B cell (primary cell): ENCODE measurements around the gene XYLT2. TPM values are rescaled to one million over a fixed set of nuclear protein-coding genes. Genes with fewer than 3 reads are reported as not detected.

Experiments used
- ATAC-seq: fragments of 200-7000 bp; cut with Tn5 transposase; one replicate; pipeline ENCODE4 v1.10.0; 2021; ENCODE audit warnings: low read depth, mild to moderate bottlenecking, moderate number of reproducible peaks, moderate library complexity
- CTCF ChIA-PET: fragments of 350-600 bp; sonication (Branson Sonifier 250); formaldehyde crosslinking; loops from one replicate; lab custom pipeline; 2021; ENCODE audit warnings: antibody characterized with exemption, inconsistent platforms; lab: Charles Lee
- POLR2A ChIA-PET: fragments of 350-600 bp; sonication (Branson Sonifier 250); formaldehyde crosslinking; loops from one replicate; lab custom pipeline; 2021; ENCODE audit warnings: antibody characterized with exemption; lab: Charles Lee
- DNase-seq: peaks from one replicate; pipeline ENCODE4 v3.0.0; 2013
- H2AFZ ChIP-seq: 2 replicates; pipeline ENCODE4 v1.6.1; 2012; ENCODE audit warnings: mild to moderate bottlenecking, low read depth, low read length; ENCODE audit not compliant: insufficient read depth, poor library complexity, severe bottlenecking
- H3K27ac ChIP-seq, 2 donors: 1 replicate in 1 of 2; 2 replicates in 1 of 2; pipeline ENCODE4 v1.5.1; 2012 to 2013; ENCODE audit warnings: low read length in 2 of 2, mild to moderate bottlenecking in 2 of 2, moderate library complexity in 1 of 2
- H3K27me3 ChIP-seq, 4 experiments: fragments of 200-600 bp in 1 of 4; sonication (generic) in 1 of 4; replicated peaks in 1 of 4; 1 replicate in 2 of 4; 2 replicates in 2 of 4; pipeline versions ENCODE4 v1.6.1 to v1.7.0; 2013 to 2016; ENCODE audit warnings: low read length in 3 of 4, mild to moderate bottlenecking in 2 of 4, mixed read lengths in 1 of 4, moderate library complexity in 1 of 4; ENCODE audit not compliant: insufficient read depth in 4 of 4, control insufficient read depth in 3 of 4; ENCODE audit errors: control extremely low read depth in 1 of 4
- H3K36me3 ChIP-seq, 2 experiments: replicated peaks in 1 of 2; 1 replicate in 1 of 2; 2 replicates in 1 of 2; pipeline versions ENCODE4 v1.6.1 to v1.7.1; 2013; ENCODE audit warnings: low read length in 1 of 2; ENCODE audit not compliant: insufficient read depth in 2 of 2, control insufficient read depth in 1 of 2; ENCODE audit errors: control extremely low read depth in 1 of 2, extremely low read depth in 1 of 2
- H3K4me1 ChIP-seq, 2 donors: fragments of 200-600 bp in 1 of 2; sonication (generic) in 1 of 2; 1 replicate in 1 of 2; 2 replicates in 1 of 2; pipeline versions ENCODE4 v1.5.1 to v1.6.1; 2013 to 2017; ENCODE audit warnings: low read length in 2 of 2; ENCODE audit not compliant: control insufficient read depth in 2 of 2, insufficient read depth in 2 of 2
- H3K4me2 ChIP-seq: replicated peaks from 2 replicates; pipeline ENCODE3; 2012; ENCODE audit warnings: mild to moderate bottlenecking, low read depth, low read length; ENCODE audit not compliant: poor library complexity, severe bottlenecking
- H3K4me3 ChIP-seq, 5 experiments: fragments of 200-600 bp in 1 of 5; sonication (generic) in 1 of 5; 1 replicate in 3 of 5; 2 replicates in 2 of 5; pipeline versions ENCODE4 v1.5.1 to v1.7.0; 2011 to 2016; ENCODE audit warnings: low read length in 4 of 5, mild to moderate bottlenecking in 4 of 5, low read depth in 2 of 5, control low read depth in 1 of 5, moderate library complexity in 1 of 5; ENCODE audit not compliant: insufficient read depth in 1 of 5; ENCODE audit errors: control extremely low read depth in 1 of 5, extremely low read depth in 1 of 5
- H3K79me2 ChIP-seq: fragments of 200-600 bp; sonication (generic); one replicate; pipeline ENCODE4 v1.6.0; 2016; ENCODE audit warnings: low read length; ENCODE audit not compliant: control insufficient read depth, insufficient read depth
- H3K9ac ChIP-seq: fragments of 200-600 bp; sonication (generic); 2 replicates; pipeline ENCODE4 v1.6.1; 2017; ENCODE audit warnings: mild to moderate bottlenecking, low read length, moderate library complexity
- H3K9me3 ChIP-seq, 3 donors: one replicate each; pipeline versions ENCODE4 v1.6.1 to v1.7.1; 2013; ENCODE audit warnings: low read length in 2 of 3; ENCODE audit not compliant: control insufficient read depth in 2 of 3, insufficient read depth in 1 of 3; ENCODE audit errors: control extremely low read depth in 1 of 3
- H4K20me1 ChIP-seq: 2 replicates; pipeline ENCODE4 v1.6.0; 2012; ENCODE audit warnings: mild to moderate bottlenecking, low read length; ENCODE audit not compliant: insufficient read depth, control insufficient read depth, poor library complexity, severe bottlenecking
- H3K27ac Mint-ChIP-seq: one replicate; pipeline ENCODE4 v1.8.0; 2021; ENCODE audit warnings: mixed read lengths
- H3K27me3 Mint-ChIP-seq: one replicate; pipeline ENCODE4 v1.8.0; 2021; ENCODE audit warnings: mixed read lengths
- H3K4me1 Mint-ChIP-seq: one replicate; pipeline ENCODE4 v1.8.0; 2021; ENCODE audit warnings: mixed read lengths
- H3K4me3 Mint-ChIP-seq: one replicate; pipeline ENCODE4 v1.8.0; 2021; ENCODE audit warnings: mixed read lengths
- H3K9me3 Mint-ChIP-seq: one replicate; pipeline ENCODE4 v1.8.0; 2022; ENCODE audit warnings: mixed read lengths; ENCODE audit not compliant: insufficient read depth
- EZH2 ChIP-seq: IDR thresholded peaks from 2 replicates; pipeline ENCODE4 v1.6.1; 2012; ENCODE audit warnings: borderline replicate concordance, low read depth, mild to moderate bottlenecking, moderate library complexity, low read length; ENCODE audit not compliant: insufficient read depth, poor library complexity, severe bottlenecking
- WGBS: methylation state at CpG from one replicate; pipeline ENCODE4 v1.1.5; 2013; ENCODE audit warnings: missing lambda C conversion rate; ENCODE audit not compliant: insufficient coverage; 5-methylcytosine and 5-hydroxymethylcytosine counted together
- intact Hi-C: fragments of 100-400 bp; cut with micrococcal nuclease; formaldehyde crosslinking; loops from one replicate; pipeline ENCODE4 v1.10.0; 2022
- polyA plus RNA-seq: library from polyadenylated mRNA; depleted of rRNA; stranded (reverse); fragments of >200 nt; gene quantifications from 2 replicates; pipeline ENCODE4 v1.2.3, GENCODE V29; 2012
- total RNA-seq, 2 donors: library from RNA; stranded (reverse); fragments of 120-200 nt in 1 of 2; gene quantifications; 1 replicate in 1 of 2; 2 replicates in 1 of 2; pipeline versions ENCODE4 v1.2.3 to v1.2.4, GENCODE V29; 2013 to 2022
- TF ChIP-seq, protein P1 (sequence below): fragments of 200-600 bp; IDR thresholded peaks from one replicate; pipeline ENCODE4 v1.8.0; 2022; ENCODE audit warnings: antibody characterized with exemption, mild to moderate bottlenecking

Gene XYLT2
- total and polyA plus RNA-seq, 2 donors (not counting 1 experiment from before 2014, with no cell fraction given) = 21.5 to 29.9 TPM

DNA sequence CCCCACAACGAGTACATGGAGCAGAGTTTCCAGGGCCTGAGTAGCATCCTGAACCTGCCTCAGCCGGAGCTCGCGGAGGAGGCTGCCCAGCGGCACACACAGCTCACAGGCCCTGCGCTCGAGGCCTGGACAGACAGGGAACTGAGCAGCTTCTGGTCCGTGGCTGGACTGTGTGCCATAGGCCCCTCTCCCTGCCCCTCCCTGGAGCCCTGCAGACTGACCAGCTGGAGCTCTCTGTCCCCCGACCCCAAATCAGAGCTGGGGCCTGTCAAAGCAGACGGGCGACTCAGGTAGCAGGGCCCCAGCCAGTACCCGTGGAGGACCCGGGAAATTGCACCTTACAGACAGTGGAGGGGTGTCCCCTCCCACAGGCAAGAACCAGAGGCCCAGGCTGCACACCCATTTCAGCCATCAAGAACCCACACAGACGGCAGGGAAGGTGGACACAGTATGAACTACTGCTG, 14.1 kb downstream of the XYLT2 start:
- Mint-ChIP-seq H3K9me3 (no peaks in the 10 kb centered on the region), H3K27me3 (no peaks in the 10 kb centered on the region), H3K4me1 (peaks cover 8% of the 10 kb centered on the region), H3K27ac (no peak overlapping the region), H3K4me3 (no peak overlapping the region)
- intact Hi-C loops = no loop called here
- H3K9ac ChIP-seq = no peak overlapping the region
- H3K9me3 ChIP-seq = no peaks in the 10 kb centered on the region
- H3K4me3 ChIP-seq = no peak overlapping the region
- H4K20me1 ChIP-seq = peaks cover 18% of the 10 kb centered on the region
- no peak overlapping the region for H3K27ac ChIP-seq
- H3K27me3 ChIP-seq = no peaks in the 10 kb centered on the region
- no peak for ATAC-seq
- H3K36me3 ChIP-seq = peaks cover 0 to 40% of the 10 kb centered on the region in 2 experiments
- TF ChIP-seq, protein P1, sequence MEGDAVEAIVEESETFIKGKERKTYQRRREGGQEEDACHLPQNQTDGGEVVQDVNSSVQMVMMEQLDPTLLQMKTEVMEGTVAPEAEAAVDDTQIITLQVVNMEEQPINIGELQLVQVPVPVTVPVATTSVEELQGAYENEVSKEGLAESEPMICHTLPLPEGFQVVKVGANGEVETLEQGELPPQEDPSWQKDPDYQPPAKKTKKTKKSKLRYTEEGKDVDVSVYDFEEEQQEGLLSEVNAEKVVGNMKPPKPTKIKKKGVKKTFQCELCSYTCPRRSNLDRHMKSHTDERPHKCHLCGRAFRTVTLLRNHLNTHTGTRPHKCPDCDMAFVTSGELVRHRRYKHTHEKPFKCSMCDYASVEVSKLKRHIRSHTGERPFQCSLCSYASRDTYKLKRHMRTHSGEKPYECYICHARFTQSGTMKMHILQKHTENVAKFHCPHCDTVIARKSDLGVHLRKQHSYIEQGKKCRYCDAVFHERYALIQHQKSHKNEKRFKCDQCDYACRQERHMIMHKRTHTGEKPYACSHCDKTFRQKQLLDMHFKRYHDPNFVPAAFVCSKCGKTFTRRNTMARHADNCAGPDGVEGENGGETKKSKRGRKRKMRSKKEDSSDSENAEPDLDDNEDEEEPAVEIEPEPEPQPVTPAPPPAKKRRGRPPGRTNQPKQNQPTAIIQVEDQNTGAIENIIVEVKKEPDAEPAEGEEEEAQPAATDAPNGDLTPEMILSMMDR = no peak
- no peak for TF ChIP-seq EZH2
- H3K79me2 ChIP-seq = peaks cover 4% of the 10 kb centered on the region
- DNase-seq = no peak
- no peak overlapping the region for H2AFZ ChIP-seq
- 95% methylated on average over 13 of the region's 14 CpGs for WGBS
- H3K4me1 ChIP-seq = peaks cover 5 to 8% of the 10 kb centered on the region in 2 donors
- no peak overlapping the region for H3K4me2 ChIP-seq
- ChIA-PET CTCF (interaction anchor here (0.6 to 5.0 kb wide), 7 partner anchors 9 to 866 kb away, joined by 4 to 43 read pairs (median 18); partner anchors contain the start of genes LRRC59, RSAD1 and XYLT2), POLR2A (interaction anchor here (0.6 kb wide), 1 partner anchor 12 kb away, joined by 3 read pairs; no protein-coding TSS in a partner anchor)

DNA sequence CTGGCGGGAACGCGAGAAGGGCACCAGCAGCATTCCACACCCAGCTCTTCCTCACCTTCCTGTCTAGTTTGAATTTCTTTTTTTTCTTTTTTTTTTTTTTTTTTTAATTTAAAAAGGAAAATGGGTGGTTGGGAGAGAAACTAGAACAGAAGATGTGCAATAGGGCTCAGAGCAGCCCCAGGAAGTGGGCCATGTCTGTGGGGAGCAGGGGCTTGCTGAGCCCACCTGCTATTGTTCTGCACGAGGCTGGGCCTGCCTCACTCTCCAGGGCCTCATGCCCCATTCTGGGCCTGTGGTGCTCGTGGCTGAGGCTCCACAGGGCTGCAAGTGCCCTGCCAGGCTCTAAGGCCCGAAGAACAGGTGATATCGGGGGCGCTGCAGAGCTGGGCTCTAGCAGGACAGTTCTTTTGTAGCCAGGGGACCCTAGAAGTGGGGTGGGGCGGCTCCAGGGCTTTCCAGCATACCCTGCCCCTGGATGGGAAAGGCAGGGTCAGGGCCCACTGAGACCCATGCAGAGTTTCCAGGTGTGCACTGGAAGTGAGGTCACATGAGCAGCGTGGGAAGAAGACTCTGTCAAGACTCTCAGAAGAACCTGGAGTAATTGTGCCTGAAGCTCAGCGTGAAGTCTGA, 14.7 kb downstream of the XYLT2 start:
- Mint-ChIP-seq H3K9me3 (no peaks in the 10 kb centered on the region), H3K27me3 (no peaks in the 10 kb centered on the region), H3K4me1 (peaks cover 8% of the 10 kb centered on the region), H3K4me3 (no peak overlapping the region), H3K27ac (no peak overlapping the region)
- peaks cover 4% of the 10 kb centered on the region for H3K79me2 ChIP-seq
- no peak overlapping the region for H3K4me2 ChIP-seq
- no peak overlapping the region for H3K4me3 ChIP-seq
- peaks cover 22% of the 10 kb centered on the region for H4K20me1 ChIP-seq
- TF ChIP-seq, protein P1 = no peak
- TF ChIP-seq EZH2 = no peak
- no peak overlapping the region for H3K27ac ChIP-seq
- no peaks in the 10 kb centered on the region for H3K27me3 ChIP-seq
- H3K9me3 ChIP-seq = no peaks in the 10 kb centered on the region
- DNase-seq = no peak
- no peak overlapping the region for H3K9ac ChIP-seq
- intact Hi-C loops = no loop called here
- peaks cover 5 to 8% of the 10 kb centered on the region in 2 donors for H3K4me1 ChIP-seq
- H3K36me3 ChIP-seq = peaks cover 0 to 42% of the 10 kb centered on the region in 2 experiments
- WGBS = 85% methylated on average over 7 of the region's 11 CpGs
- ChIA-PET POLR2A (interaction anchor here (0.6 to 1.0 kb wide), 2 partner anchors 12 to 15 kb away, joined by 3 read pairs; partner anchors contain the start of gene XYLT2), CTCF (interaction anchor here (0.6 to 5.0 kb wide), 13 partner anchors 8 to 866 kb away, joined by 3 to 43 read pairs (median 6); partner anchors contain the start of genes EME1, LRRC59, MRPL27 and RSAD1)
- no peak overlapping the region for H2AFZ ChIP-seq
- ATAC-seq = no peak
